ENCODE measurements around the gene AP3S2. TPM values are rescaled to one million over a fixed set of nuclear protein-coding genes. Genes with fewer than 3 reads are reported as not detected.
A peak's percentile ranks its signal among the peaks of the same experiment; 100 is the strongest.
"Not testable (repeated sequence)": the region's sequence is repeated elsewhere in the genome, so short reads cannot be mapped to it uniquely, and the experiment has no call there.

AP3S2 gene
- total RNA-seq, 1 donor from 2014 or later = 36.4 TPM

- no peak for TF ChIP-seq CTCF (IDR thresholded peaks at IDR 0.05)
- DNase-seq = no peak
- no peaks in the 10 kb centered on the region for H3K36me3 Mint-ChIP-seq (ENCODE audit: low read depth)
- H3K4me3 Mint-ChIP-seq = no peak overlapping the region
- peaks cover 38% of the 10 kb centered on the region for H3K4me1 Mint-ChIP-seq
- intact Hi-C loops (cut with micrococcal nuclease) = loop anchor here (2.0 kb wide), 1 partner anchor 68 kb away; no protein-coding TSS in a partner anchor
- CTCF ChIA-PET = interaction anchor here (1.2 to 2.6 kb wide), 2 partner anchors 22 to 92 kb away, joined by 3 to 11 read pairs; no protein-coding TSS in a partner anchor
- no peak for ATAC-seq (ENCODE audit: low read depth)
- no peaks in the 10 kb centered on the region for H3K27me3 Mint-ChIP-seq
- POLR2A ChIA-PET = interaction anchor here (0.6 to 1.0 kb wide), 3 partner anchors 22 to 116 kb away, joined by 4 to 12 read pairs (median 6); no protein-coding TSS in a partner anchor
- H3K27ac Mint-ChIP-seq = peak overlapping the region; percentile 76
- H3K9me3 Mint-ChIP-seq = peaks cover 4% of the 10 kb centered on the region
These were observed 110.5 kb downstream of the AP3S2 start for GRCh38 chr15:89783111-89783860.

GRCh38 chr15:89782619-89782950 lies 111.2 kb downstream of the AP3S2 start:
- CTCF ChIA-PET = interaction anchor here (1.2 to 2.6 kb wide), 2 partner anchors 22 to 92 kb away, joined by 3 to 11 read pairs; no protein-coding TSS in a partner anchor
- DNase-seq; H3K36me3 Mint-ChIP-seq (ENCODE audit: low read depth); H3K27me3 Mint-ChIP-seq; ATAC-seq (ENCODE audit: low read depth); H3K9me3 Mint-ChIP-seq: not testable (repeated sequence)
- Mint-ChIP-seq H3K27ac (peak overlapping the region; percentile 76), H3K4me1 (peaks cover 38% of the 10 kb centered on the region), H3K4me3 (peak overlapping the region; percentile 33)
- intact Hi-C loops (cut with micrococcal nuclease) = loop anchor here (2.0 kb wide), 1 partner anchor 68 kb away; no protein-coding TSS in a partner anchor
- POLR2A ChIA-PET = interaction anchor here (0.6 to 1.7 kb wide), 4 partner anchors 21 to 65 kb away, joined by 3 to 6 read pairs (median 4); partner anchors contain the start of gene ANPEP

- Mint-ChIP-seq H3K36me3 (ENCODE audit: low read depth) (no peaks in the 10 kb centered on the region), H3K9me3 (no peaks in the 10 kb centered on the region), H3K4me1 (peaks cover 39% of the 10 kb centered on the region), H3K27ac (peak overlapping the region; percentile 76), H3K4me3 (peak overlapping the region; percentile 33), H3K27me3 (no peaks in the 10 kb centered on the region)
- DNase-seq (no peak), ATAC-seq (ENCODE audit: low read depth) (peak; percentile 74)
- POLR2A ChIA-PET = interaction anchor here (0.6 to 1.7 kb wide), 7 partner anchors 21 to 626 kb away, joined by 3 to 10 read pairs (median 3); partner anchors contain the start of gene ANPEP
- CTCF ChIA-PET = interaction anchor here (1.2 to 1.5 kb wide), 3 partner anchors 21 to 93 kb away, joined by 3 to 7 read pairs (median 7); no protein-coding TSS in a partner anchor
- no peak for TF ChIP-seq CTCF (IDR thresholded peaks at IDR 0.05)
- intact Hi-C loops (cut with micrococcal nuclease) = loop anchor here (2.0 kb wide), 1 partner anchor 69 kb away; no protein-coding TSS in a partner anchor
These were observed 111.7 kb downstream of the AP3S2 start for GRCh38 chr15:89781891-89782618.

- ChIA-PET POLR2A (interaction anchor here (0.6 to 1.7 kb wide), 7 partner anchors 20 to 607 kb away, joined by 3 to 9 read pairs (median 4); partner anchors contain the start of gene IQGAP1), CTCF (interaction anchor here (1.2 to 1.5 kb wide), 3 partner anchors 20 to 95 kb away, joined by 4 to 7 read pairs (median 7); no protein-coding TSS in a partner anchor)
- Mint-ChIP-seq H3K36me3 (ENCODE audit: low read depth) (no peaks in the 10 kb centered on the region), H3K4me3 (peak overlapping the region; percentile 62), H3K27ac (peak overlapping the region; percentile 76), H3K4me1 (peaks cover 40% of the 10 kb centered on the region), H3K9me3 (no peaks in the 10 kb centered on the region), H3K27me3 (no peaks in the 10 kb centered on the region)
- no peak for TF ChIP-seq CTCF (IDR thresholded peaks at IDR 0.05)
- ATAC-seq (ENCODE audit: low read depth) = peak; percentile 51
- no peak for DNase-seq
- intact Hi-C loops (cut with micrococcal nuclease) = no loop called here
These were observed 112.7 kb downstream of the AP3S2 start for GRCh38 chr15:89781055-89781454.

GRCh38 chr15:89780601-89781000 lies 113.2 kb downstream of the AP3S2 start:
- Mint-ChIP-seq H3K27ac (peak overlapping the region; percentile 76), H3K36me3 (ENCODE audit: low read depth) (no peaks in the 10 kb centered on the region), H3K4me3 (peak overlapping the region; percentile 62), H3K27me3 (no peaks in the 10 kb centered on the region), H3K4me1 (peaks cover 40% of the 10 kb centered on the region), H3K9me3 (no peaks in the 10 kb centered on the region)
- TF ChIP-seq CTCF (IDR thresholded peaks at IDR 0.05) = no peak
- DNase-seq = no peak
- intact Hi-C loops (cut with micrococcal nuclease) = no loop called here
- ChIA-PET CTCF (interaction anchor here (1.2 to 1.5 kb wide), 3 partner anchors 19 to 96 kb away, joined by 4 to 7 read pairs (median 7); no protein-coding TSS in a partner anchor), POLR2A (interaction anchor here (0.8 to 1.7 kb wide), 4 partner anchors 19 to 607 kb away, joined by 3 to 4 read pairs (median 4); partner anchors contain the start of gene IQGAP1)
- ATAC-seq (ENCODE audit: low read depth) = no peak
